ENCODE results near the gene MBD5.
"Not testable (repeated sequence)": the region's sequence is repeated elsewhere in the genome, so short reads cannot be mapped to it uniquely, and the experiment has no call there.

MBD5 gene

GRCh38 chr2:148540022-148540421 is 519.1 kb downstream of the MBD5 start:
- no peak overlapping the region for H3K27ac ChIP-seq
- no peak for TF ChIP-seq ZFX (IDR thresholded peaks at IDR 0.05)
- TF ChIP-seq, protein P1, sequence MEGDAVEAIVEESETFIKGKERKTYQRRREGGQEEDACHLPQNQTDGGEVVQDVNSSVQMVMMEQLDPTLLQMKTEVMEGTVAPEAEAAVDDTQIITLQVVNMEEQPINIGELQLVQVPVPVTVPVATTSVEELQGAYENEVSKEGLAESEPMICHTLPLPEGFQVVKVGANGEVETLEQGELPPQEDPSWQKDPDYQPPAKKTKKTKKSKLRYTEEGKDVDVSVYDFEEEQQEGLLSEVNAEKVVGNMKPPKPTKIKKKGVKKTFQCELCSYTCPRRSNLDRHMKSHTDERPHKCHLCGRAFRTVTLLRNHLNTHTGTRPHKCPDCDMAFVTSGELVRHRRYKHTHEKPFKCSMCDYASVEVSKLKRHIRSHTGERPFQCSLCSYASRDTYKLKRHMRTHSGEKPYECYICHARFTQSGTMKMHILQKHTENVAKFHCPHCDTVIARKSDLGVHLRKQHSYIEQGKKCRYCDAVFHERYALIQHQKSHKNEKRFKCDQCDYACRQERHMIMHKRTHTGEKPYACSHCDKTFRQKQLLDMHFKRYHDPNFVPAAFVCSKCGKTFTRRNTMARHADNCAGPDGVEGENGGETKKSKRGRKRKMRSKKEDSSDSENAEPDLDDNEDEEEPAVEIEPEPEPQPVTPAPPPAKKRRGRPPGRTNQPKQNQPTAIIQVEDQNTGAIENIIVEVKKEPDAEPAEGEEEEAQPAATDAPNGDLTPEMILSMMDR (conservative IDR thresholded peaks at IDR 0.05) = no peak

DNA sequence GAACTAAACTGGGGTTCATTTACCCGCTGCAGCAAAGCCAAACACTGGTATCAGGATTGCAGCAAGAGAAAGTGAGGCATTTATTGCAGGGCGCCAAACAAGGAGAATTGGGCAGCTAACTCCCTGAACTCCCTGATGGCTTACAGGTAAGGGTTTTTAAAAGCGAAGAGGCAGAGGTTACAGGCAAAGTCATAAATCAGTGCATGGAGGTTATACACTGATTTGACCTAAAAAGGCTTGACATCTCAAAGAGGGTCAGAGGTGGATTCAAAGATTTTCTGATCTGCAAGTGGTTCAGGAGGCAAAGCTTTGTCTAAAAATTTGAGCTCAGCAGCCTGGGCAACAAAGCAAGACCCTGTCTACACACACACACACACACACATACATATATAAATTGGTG is 520.9 kb downstream of the MBD5 start:
- no peak overlapping the region for H3K27ac ChIP-seq
- no peak for TF ChIP-seq ZFX (IDR thresholded peaks at IDR 0.05)
- TF ChIP-seq, protein P1 (conservative IDR thresholded peaks at IDR 0.05) = no peak

GRCh38 chr2:148542614-148543013 is 521.7 kb downstream of the MBD5 start:
- no peak overlapping the region for H3K27ac ChIP-seq
- TF ChIP-seq, protein P1 (conservative IDR thresholded peaks at IDR 0.05) = no peak
- no peak for TF ChIP-seq ZFX (IDR thresholded peaks at IDR 0.05)

DNA sequence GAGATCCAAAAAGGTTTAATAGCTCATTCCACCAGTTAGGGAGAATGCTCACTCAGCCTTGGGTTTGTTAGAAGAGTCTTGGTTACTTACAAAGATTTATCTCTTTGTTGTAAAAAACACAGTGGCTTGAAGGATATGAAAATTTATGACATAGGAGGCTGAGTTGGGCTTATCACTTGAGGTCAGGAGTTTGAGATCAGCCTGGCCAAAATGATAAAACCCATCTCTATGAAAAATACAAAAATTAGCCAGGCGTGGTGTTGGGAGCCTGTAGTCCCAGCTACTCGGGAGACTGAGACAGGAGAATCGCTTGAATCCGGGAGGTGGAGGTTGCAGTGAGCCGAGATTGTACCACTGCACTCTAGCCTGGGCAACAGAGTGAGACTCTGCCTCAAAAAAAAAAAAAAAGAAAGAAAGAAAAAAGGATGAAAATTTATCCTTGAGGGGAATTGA is 522.2 kb downstream of the MBD5 start:
- H3K27ac ChIP-seq = not testable (repeated sequence)

- no peak for TF ChIP-seq ZFX (IDR thresholded peaks at IDR 0.05)
- no peak overlapping the region for H3K27ac ChIP-seq
These were observed 524.7 kb downstream of the MBD5 start for GRCh38 chr2:148545390-148546256.

GRCh38 chr2:148546270-148546669 is 525.4 kb downstream of the MBD5 start:
- no peak for TF ChIP-seq ZFX (IDR thresholded peaks at IDR 0.05)
- TF ChIP-seq, protein P1 (conservative IDR thresholded peaks at IDR 0.05) = no peak
- no peak overlapping the region for H3K27ac ChIP-seq

DNA sequence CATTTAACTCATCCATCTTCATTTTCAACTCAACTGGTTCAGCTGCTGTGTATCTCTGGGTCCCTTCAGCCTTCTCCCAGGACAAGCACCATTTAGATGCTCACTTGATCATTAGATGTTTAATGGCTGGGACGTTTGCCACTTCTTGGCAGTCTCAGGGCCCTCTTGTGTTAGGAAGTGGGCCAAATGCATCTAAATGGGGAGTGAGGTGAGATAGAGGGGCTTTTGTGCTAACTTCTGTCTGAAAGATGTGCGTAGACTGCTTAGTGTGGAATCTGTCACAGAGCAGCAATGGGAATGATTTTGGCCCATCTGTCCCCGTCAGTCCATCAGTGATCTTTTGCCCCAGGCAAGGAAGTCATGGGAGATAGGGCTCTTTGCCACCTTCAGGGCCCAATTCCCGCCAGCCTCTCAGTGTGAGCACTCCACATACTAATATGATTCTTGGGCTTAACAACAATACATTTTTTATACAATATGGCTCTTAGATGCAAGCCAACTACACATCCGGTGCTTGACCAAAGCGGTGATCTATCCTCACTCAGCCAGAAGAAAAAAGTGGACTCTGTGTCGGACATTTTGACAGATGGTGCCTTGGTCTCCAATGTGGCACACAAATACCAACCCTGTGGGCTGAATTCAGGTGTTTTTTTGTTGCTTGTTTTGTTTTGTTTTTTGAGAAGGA is 528.0 kb downstream of the MBD5 start:
- no peak overlapping the region for H3K27ac ChIP-seq
- no peak for TF ChIP-seq ZFX (IDR thresholded peaks at IDR 0.05)
- TF ChIP-seq, protein P1 (conservative IDR thresholded peaks at IDR 0.05) = no peak

DNA sequence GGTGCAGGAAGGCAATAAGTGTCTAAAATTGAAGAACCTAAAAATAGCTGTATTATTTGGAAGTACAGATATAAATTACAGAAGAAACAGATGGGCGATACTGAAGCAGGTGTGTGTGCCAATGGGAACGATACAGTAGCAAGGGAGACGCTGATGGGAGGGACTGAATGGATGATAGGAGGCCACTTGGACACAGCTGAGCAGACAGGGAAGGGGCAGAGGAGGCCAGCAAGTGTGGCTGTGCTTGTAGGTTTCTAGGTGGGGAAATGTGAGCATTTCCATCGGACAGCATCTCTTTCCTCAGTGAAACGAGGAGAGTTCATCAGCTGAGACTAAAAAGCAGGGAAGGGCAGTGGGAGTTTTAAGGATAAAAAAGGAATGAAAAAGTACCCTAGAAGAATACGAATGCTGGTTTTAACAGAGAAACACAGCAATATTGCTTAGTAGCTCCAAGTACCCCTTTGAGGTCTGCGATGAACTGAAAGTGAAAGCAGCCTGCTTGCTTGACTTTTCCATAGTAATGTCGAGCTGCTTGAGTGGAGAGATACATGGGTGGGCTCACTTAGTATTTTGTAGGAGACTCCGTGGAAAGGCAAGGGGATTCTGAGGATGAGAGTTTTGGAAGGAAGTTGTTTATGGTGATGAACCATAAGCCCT is 531.9 kb downstream of the MBD5 start:
- no peak for TF ChIP-seq ZFX (IDR thresholded peaks at IDR 0.05)
- TF ChIP-seq, protein P1 (conservative IDR thresholded peaks at IDR 0.05) = no peak
- no peak overlapping the region for H3K27ac ChIP-seq
